H9 (cell line): Measurements from ENCODE around the gene CHST8. TPM values are rescaled to one million over a fixed set of nuclear protein-coding genes. Genes with fewer than 3 reads are reported as not detected.

Source experiments
- DNase-seq: peaks from one replicate; pipeline ENCODE4 v3.0.0-alpha.2; 2017
- H2AFZ ChIP-seq: one replicate; pipeline ENCODE4 v1.6.1; 2013; ENCODE audit warnings: mild to moderate bottlenecking, low read length, control low read depth, moderate library complexity
- H2AK5ac ChIP-seq: 2 replicates; pipeline ENCODE4 v1.6.1; 2013; ENCODE audit warnings: low read length, control low read depth, mixed read lengths; ENCODE audit not compliant: insufficient read length
- H2BK120ac ChIP-seq: one replicate; pipeline ENCODE4 v1.6.1; 2013; ENCODE audit warnings: low read depth, mild to moderate bottlenecking, low read length, control low read depth, inconsistent platforms; ENCODE audit not compliant: poor library complexity, severe bottlenecking
- H2BK12ac ChIP-seq: 2 replicates; pipeline ENCODE4 v1.6.1; 2013; ENCODE audit warnings: low read length, control low read depth, mixed read lengths, low read depth; ENCODE audit not compliant: insufficient read length
- H2BK15ac ChIP-seq: 2 replicates; pipeline ENCODE4 v1.6.1; 2013; ENCODE audit warnings: low read depth, low read length, control low read depth
- H2BK20ac ChIP-seq: one replicate; pipeline ENCODE4 v1.6.1; 2013; ENCODE audit warnings: low read depth, mild to moderate bottlenecking, low read length, control low read depth, inconsistent platforms; ENCODE audit not compliant: poor library complexity, severe bottlenecking
- H2BK5ac ChIP-seq: 2 replicates; pipeline ENCODE4 v1.6.1; 2013; ENCODE audit warnings: low read length, control low read depth, mixed read lengths; ENCODE audit not compliant: insufficient read length
- H3K14ac ChIP-seq: 2 replicates; pipeline ENCODE4 v1.6.1; 2013; ENCODE audit warnings: low read length, control low read depth; ENCODE audit not compliant: insufficient read depth
- H3K18ac ChIP-seq: 2 replicates; pipeline ENCODE4 v1.6.1; 2013; ENCODE audit warnings: low read depth, mild to moderate bottlenecking, mixed read lengths, low read length, control low read depth; ENCODE audit not compliant: insufficient read length
- H3K23ac ChIP-seq: 2 replicates; pipeline ENCODE4 v1.6.1; 2013; ENCODE audit warnings: low read length, control low read depth, mixed read lengths, low read depth; ENCODE audit not compliant: insufficient read length
- H3K23me2 ChIP-seq: 2 replicates; pipeline ENCODE4 v1.6.1; 2013; ENCODE audit warnings: low read depth, mild to moderate bottlenecking, mixed read lengths, low read length, control low read depth; ENCODE audit not compliant: insufficient read length, poor library complexity, severe bottlenecking
- H3K27ac ChIP-seq: 2 replicates; pipeline ENCODE4 v1.5.1; 2013; ENCODE audit warnings: low read length, control low read depth, mixed read lengths, low read depth; ENCODE audit not compliant: insufficient read length
- H3K27me3 ChIP-seq: 2 replicates; pipeline ENCODE4 v1.6.1; 2013; ENCODE audit warnings: low read length, control low read depth, inconsistent platforms; ENCODE audit not compliant: insufficient read depth
- H3K4ac ChIP-seq: 2 replicates; pipeline ENCODE4 v1.6.1; 2013; ENCODE audit warnings: low read depth, mild to moderate bottlenecking, control low read depth, inconsistent platforms, low read length, moderate library complexity
- H3K4me1 ChIP-seq: 2 replicates; pipeline ENCODE4 v1.6.1; 2013; ENCODE audit warnings: low read length, control low read depth, inconsistent platforms; ENCODE audit not compliant: insufficient read depth
- H3K4me2 ChIP-seq: 2 replicates; pipeline ENCODE4 v1.6.1; 2013; ENCODE audit warnings: low read length, control low read depth, mixed read lengths; ENCODE audit not compliant: insufficient read length, insufficient read depth
- H3K56ac ChIP-seq: 2 replicates; pipeline ENCODE4 v1.6.1; 2013; ENCODE audit warnings: low read depth, mild to moderate bottlenecking, mixed read lengths, low read length, control low read depth; ENCODE audit not compliant: insufficient read length
- H3K79me1 ChIP-seq: 2 replicates; pipeline ENCODE4 v1.6.1; 2013; ENCODE audit warnings: low read depth, mild to moderate bottlenecking, moderate library complexity, low read length, control low read depth, inconsistent platforms; ENCODE audit not compliant: insufficient read depth, poor library complexity, severe bottlenecking
- H3K79me2 ChIP-seq: 2 replicates; pipeline ENCODE4 v1.6.1; 2013; ENCODE audit warnings: low read length, control low read depth, inconsistent platforms; ENCODE audit not compliant: insufficient read depth
- H3K9ac ChIP-seq: 2 replicates; pipeline ENCODE4 v1.6.1; 2013; ENCODE audit warnings: low read length, control low read depth, mixed read lengths; ENCODE audit not compliant: insufficient read length; ENCODE audit errors: extremely low read depth
- H3K9me3 ChIP-seq: one replicate; pipeline ENCODE4 v1.6.1; 2013; ENCODE audit warnings: low read depth, low read length, inconsistent platforms; ENCODE audit not compliant: control insufficient read depth
- H3T11ph ChIP-seq: one replicate; pipeline ENCODE4 v1.6.1; 2013; ENCODE audit warnings: mild to moderate bottlenecking, low read length, control low read depth, inconsistent platforms
- H4K20me1 ChIP-seq: one replicate; pipeline ENCODE4 v1.6.1; 2013; ENCODE audit not compliant: control insufficient read depth, insufficient read length, insufficient read depth
- H4K5ac ChIP-seq: 2 replicates; pipeline ENCODE4 v1.6.1; 2013; ENCODE audit warnings: low read depth, mild to moderate bottlenecking, mixed read lengths, low read length, control low read depth; ENCODE audit not compliant: insufficient read length
- H4K8ac ChIP-seq: replicated peaks from 2 replicates; pipeline ENCODE4 v1.6.1; 2013; ENCODE audit warnings: low read length, control low read depth, mixed read lengths, low read depth; ENCODE audit not compliant: insufficient read length
- H4K91ac ChIP-seq: 2 replicates; pipeline ENCODE4 v1.6.1; 2013; ENCODE audit warnings: low read depth, mild to moderate bottlenecking, moderate library complexity, mixed read lengths, low read length, control low read depth; ENCODE audit not compliant: insufficient read length
- H3K27ac Mint-ChIP-seq, 3 experiments: 2 replicates in 2 of 3; 3 replicates in 1 of 3; pipeline ENCODE4 v1.8.0; 2020 to 2021; ENCODE audit warnings: mixed read lengths in 3 of 3, mild to moderate bottlenecking in 1 of 3, moderate library complexity in 1 of 3
- H3K27me3 Mint-ChIP-seq: 2 replicates; pipeline ENCODE4 v1.8.0; 2021; ENCODE audit warnings: low read depth, mild to moderate bottlenecking, moderate library complexity, mixed read lengths
- H3K36me3 Mint-ChIP-seq, 3 experiments: 2 replicates in 2 of 3; 3 replicates in 1 of 3; pipeline ENCODE4 v1.8.0; 2020 to 2021; ENCODE audit warnings: low read depth in 3 of 3, mixed read lengths in 3 of 3; ENCODE audit not compliant: insufficient read depth in 1 of 3
- H3K4me1 Mint-ChIP-seq, 2 experiments: 2 replicates each; pipeline ENCODE4 v1.8.0; 2020; ENCODE audit warnings: mixed read lengths in 2 of 2
- H3K4me3 Mint-ChIP-seq, 2 experiments: 2 replicates in 1 of 2; 3 replicates in 1 of 2; pipeline ENCODE4 v1.8.0; 2020 to 2021; ENCODE audit warnings: mild to moderate bottlenecking in 2 of 2, mixed read lengths in 2 of 2, moderate library complexity in 1 of 2
- H3K9me3 Mint-ChIP-seq, 2 experiments: 2 replicates in 1 of 2; 3 replicates in 1 of 2; pipeline ENCODE4 v1.8.0; 2020; ENCODE audit warnings: mild to moderate bottlenecking in 2 of 2, mixed read lengths in 2 of 2, moderate library complexity in 1 of 2
- WGBS: extraction: QIAGEN DNeasy Blood & Tissue Kit; methylation state at CpG from one replicate; pipeline ENCODE4 v1.1.7; 2013; ENCODE audit warnings: missing lambda C conversion rate, low lambda C conversion rate, mixed read lengths; ENCODE audit not compliant: insufficient read length; ENCODE audit errors: extremely low coverage; 5-methylcytosine and 5-hydroxymethylcytosine counted together
- total RNA-seq: library from RNA; stranded (reverse); gene quantifications from 2 replicates; pipeline ENCODE4 v1.2.1, GENCODE V29; 2021
- TF ChIP-seq, protein P1 (sequence below): fragments of 200-600 bp; sonication (generic); conservative IDR thresholded peaks from 3 replicates; pipeline ENCODE4 v1.8.0; 2021; ENCODE audit warnings: antibody characterized with exemption, mild to moderate bottlenecking

Gene CHST8
- total RNA-seq, 1 experiment from 2014 or later: 5.1 TPM

DNA sequence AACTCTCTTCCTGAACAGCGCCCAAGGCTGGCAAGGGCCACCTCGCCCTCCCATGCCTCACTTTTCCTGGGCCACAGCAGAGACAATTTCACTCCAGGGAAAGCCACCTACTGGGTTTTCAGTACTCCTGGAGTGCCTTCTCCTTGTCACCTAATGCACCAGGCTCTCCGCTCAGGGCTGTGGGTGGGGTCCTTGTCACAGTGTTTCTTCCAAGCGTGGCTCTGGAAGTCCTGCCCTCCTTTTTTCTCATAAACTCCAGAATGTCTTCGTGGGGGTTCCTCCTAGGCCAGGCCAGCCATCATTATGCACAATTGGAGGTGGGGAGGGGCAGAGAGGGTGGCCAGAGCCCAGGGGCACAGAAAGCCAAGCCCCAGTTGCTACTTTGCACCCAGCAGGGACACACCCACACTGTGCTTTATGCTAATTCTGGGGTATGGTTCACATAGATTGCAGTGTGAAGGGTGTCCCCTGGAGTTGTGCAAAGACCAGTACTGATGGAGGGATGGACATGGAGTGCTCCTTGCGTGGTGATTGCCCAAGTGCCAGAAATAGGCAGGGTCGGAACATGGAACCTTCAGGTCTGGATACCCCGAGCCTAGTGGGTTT, 78.8 kb downstream of the CHST8 start:
- Mint-ChIP-seq H3K4me3 (no peak overlapping the region), H3K4me1 (peaks cover 4 to 9% of the 10 kb centered on the region in 2 experiments)

More for the DNA sequence above, 78.8 kb downstream of the CHST8 start:
- Histone ChIP-seq H2AFZ (no peak overlapping the region), H3K79me2 (no peaks in the 10 kb centered on the region), H3K56ac (no peak overlapping the region), H3K18ac (no peak overlapping the region), H3K4me1 (no peaks in the 10 kb centered on the region; the same call in 1 of the 2 replicates), H4K5ac (no peak overlapping the region), H3K23ac (no peak overlapping the region), H4K20me1 (no peaks in the 10 kb centered on the region), H2BK20ac (no peak overlapping the region), H3K27ac (no peak overlapping the region), H3K79me1 (no peaks in the 10 kb centered on the region), H3K4ac (no peak overlapping the region), H4K91ac (no peak overlapping the region), H4K8ac (no peak overlapping the region), H2BK15ac (no peak overlapping the region), H3K9me3 (no peaks in the 10 kb centered on the region), H2BK12ac (no peak overlapping the region), H2BK5ac (no peak overlapping the region), H2BK120ac (no peak overlapping the region), H3K27me3 (no peaks in the 10 kb centered on the region), H3K23me2 (no peaks in the 10 kb centered on the region), H3K14ac (no peak overlapping the region), H3T11ph (no peak overlapping the region), H3K4me2 (no peak overlapping the region), H3K9ac (no peak overlapping the region), H2AK5ac (no peak overlapping the region)
- no peak for DNase-seq
- no CpG with 5 or more reads among the region's 8 CpGs for WGBS
- H3K36me3 Mint-ChIP-seq: no peaks in the 10 kb centered on the region
- H3K27ac Mint-ChIP-seq: peak overlapping the region in 1 of 3 experiments; percentile 57; a peak in 3 of 7 replicates
- TF ChIP-seq, protein P1, sequence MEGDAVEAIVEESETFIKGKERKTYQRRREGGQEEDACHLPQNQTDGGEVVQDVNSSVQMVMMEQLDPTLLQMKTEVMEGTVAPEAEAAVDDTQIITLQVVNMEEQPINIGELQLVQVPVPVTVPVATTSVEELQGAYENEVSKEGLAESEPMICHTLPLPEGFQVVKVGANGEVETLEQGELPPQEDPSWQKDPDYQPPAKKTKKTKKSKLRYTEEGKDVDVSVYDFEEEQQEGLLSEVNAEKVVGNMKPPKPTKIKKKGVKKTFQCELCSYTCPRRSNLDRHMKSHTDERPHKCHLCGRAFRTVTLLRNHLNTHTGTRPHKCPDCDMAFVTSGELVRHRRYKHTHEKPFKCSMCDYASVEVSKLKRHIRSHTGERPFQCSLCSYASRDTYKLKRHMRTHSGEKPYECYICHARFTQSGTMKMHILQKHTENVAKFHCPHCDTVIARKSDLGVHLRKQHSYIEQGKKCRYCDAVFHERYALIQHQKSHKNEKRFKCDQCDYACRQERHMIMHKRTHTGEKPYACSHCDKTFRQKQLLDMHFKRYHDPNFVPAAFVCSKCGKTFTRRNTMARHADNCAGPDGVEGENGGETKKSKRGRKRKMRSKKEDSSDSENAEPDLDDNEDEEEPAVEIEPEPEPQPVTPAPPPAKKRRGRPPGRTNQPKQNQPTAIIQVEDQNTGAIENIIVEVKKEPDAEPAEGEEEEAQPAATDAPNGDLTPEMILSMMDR: no peak
- peaks cover 2% of the 10 kb centered on the region; the same call in 1 of the 2 replicates for H3K27me3 Mint-ChIP-seq
- H3K9me3 Mint-ChIP-seq: no peaks in the 10 kb centered on the region
